Measurements from ENCODE around the gene PEPD.

Gene PEPD

DNA sequence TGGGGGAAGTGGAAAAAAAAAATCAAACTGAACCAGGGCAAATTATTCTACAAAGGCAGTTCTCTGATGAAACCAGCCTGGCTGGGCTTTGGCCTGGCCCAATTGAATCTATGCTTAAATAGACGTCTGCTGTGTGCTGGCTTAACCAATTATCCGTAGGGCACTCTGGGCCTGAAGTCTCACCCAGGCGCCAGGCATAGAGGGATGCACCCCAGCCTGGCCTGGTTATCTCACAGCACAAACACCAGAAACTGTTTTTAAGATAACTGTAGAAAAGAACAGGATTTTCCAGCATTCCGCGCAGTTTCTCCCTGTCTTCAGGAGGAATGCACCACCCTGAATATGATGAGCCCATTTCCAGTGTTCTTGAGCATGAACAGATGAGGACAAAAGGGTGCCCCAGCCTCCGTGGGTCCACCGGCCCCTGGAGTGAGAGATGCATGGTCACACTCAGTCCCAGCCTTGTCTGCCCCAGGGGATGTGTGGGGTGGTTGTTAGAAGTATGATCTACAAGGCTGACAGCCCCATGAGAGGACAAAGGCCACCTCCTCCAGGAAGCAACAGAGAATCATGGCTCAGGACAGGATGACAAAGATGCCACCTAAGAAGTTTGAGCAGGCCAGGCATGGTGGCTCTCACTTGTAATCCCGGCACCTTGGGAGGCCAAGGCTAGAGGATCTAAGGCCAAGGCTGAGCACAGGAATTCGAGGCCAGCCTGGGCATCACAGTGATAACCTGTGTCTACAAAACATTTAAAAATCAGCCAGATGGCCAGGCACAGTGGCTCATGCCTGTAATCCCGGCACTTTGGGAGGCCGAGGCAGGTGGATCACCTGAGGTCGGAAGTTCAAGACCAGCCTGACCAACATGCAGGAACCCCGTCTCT is 50.2 kb downstream of the PEPD start:
- no peak for DNase-seq

DNA sequence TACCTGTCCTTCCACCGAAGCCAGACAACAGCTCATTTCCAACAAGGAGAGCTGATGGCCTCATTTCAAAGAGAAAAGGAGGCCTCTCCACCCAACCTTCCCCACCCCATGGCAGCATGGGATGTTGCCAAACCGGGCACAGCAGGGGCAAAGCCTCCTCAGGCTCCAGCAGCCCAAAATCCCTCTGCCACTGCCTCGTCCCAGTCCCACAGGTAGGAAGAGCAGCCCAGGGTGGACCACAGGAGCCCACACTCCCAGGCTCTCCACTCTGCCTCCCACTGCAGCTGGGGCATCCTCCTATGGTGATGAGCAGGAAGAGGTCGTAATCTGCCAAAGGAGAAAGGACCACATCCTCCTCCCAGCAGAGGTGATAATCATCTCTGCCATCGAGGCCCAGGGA is 50.9 kb downstream of the PEPD start:
- no peak for DNase-seq

GRCh38 chr19:33470040-33470330 is 51.6 kb downstream of the PEPD start:
- no peak for DNase-seq

GRCh38 chr19:33469171-33470039 is 52.2 kb downstream of the PEPD start:
- no peak for DNase-seq

DNA sequence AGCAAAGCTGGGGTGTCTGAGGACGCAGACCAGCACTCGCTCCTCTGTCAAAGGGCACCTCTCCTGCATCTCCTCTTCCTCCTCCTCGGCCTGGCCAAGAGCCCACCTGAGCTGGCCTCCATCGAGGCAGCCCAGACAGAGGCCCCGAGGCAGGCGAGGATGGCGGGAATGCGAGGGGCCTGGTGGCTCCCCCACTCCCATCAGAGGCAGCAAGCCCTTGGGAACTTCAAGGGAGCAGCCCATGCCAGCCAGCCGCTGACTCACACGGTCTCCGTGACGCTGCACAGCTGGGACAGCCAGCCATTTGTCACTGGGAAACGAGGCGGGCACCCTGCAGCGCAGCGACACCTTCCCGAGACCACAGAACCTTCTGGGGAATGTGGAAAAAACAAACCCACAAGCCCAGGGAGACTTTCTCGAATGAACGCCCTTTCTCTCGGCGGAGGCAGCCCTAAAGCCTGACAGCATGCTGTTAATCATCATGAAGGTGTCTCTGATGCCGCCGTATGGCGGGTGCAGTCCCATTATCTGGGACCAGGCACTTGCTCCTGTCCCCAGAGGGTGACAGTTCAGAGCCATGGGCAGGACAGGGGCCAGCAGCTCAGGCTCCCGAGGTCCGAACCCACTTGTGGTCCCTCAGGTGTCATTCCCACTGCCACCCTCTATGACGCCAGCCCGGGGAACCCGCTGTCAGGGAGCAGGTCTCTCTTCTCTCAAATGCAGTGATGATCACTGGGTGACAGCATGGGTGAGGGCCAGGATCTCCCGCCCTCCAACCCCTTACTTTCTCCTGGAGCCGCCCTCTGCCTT is 53.0 kb downstream of the PEPD start:
- no peak for DNase-seq

GRCh38 chr19:33467851-33468250 is 53.7 kb downstream of the PEPD start:
- no peak for DNase-seq

GRCh38 chr19:33465834-33466233 is 55.8 kb downstream of the PEPD start:
- no peak for DNase-seq

- DNase-seq, result no peak
Observed at GRCh38 chr19:33465371-33465770, 56.2 kb downstream of the PEPD start.

- DNase-seq, result no peak
Observed at GRCh38 chr19:33464733-33465115, 56.9 kb downstream of the PEPD start.

- no peak for DNase-seq
Observed at GRCh38 chr19:33464010-33464732, 57.4 kb downstream of the PEPD start.

DNA sequence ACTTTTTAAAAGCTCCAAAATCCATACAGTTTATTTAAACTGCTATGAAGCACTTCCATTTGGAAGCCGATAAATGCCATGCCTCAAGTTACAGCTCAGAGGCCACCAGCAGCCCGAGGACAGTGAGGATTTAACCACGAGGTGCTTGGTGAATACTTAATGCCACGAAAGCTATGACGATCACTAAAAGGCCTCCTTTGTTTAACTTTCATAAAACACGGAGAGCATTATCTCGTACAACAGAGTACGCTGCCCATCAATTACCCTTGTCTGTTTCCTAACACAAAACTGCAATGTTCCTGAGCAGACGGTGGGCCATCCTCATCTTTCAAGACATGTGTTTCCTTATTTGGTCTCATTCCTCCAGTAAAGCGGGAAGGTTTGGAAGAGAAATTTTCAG is 58.4 kb downstream of the PEPD start:
- DNase-seq, result no peak

GRCh38 chr19:33462112-33462791 is 59.3 kb downstream of the PEPD start:
- no peak for DNase-seq

- no peak for DNase-seq
Observed at GRCh38 chr19:33461256-33462111, 60.1 kb downstream of the PEPD start.

GRCh38 chr19:33460221-33460908 is 61.2 kb downstream of the PEPD start:
- DNase-seq, result no peak

DNA sequence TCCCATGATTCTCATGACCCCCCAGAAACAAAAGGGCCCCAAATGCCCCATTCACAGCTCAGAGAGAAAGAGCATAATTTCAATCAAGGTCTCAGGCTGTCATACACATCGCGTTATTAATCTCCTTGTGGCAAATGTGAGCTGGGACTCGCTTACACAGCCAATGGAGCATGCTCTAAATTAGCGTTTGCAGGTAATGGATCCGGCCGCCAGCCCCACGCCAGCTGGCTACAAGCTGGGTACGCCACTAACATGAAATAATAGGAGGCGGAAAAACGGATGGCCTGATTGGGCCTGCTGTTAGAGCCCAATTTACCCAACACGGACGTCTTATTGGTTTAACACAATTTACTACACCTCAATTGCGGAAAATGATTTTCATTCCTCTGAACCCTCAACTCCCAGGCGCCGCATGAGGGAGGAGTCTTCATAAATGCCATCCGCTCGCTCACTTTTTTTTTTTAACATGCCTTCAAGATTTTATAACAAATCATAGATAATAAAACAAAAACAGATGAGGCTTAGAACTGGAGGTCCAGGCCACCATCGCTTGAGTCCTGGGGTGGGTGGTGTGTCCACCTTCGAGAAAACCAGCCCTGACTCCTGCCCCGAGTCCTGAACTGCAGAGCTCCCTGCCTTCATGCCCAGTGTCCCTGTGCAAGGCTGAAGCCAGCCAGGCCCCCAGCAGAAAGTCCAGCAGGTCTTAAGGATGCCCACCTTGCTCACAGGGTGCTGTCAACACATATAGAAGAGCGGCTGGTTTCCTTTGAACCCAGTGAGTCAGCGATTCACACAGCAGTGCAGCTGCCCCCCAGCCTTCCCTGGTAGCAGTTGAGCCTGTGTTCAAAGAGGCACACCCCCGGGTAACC is 62.1 kb downstream of the PEPD start:
- no peak for DNase-seq

DNA sequence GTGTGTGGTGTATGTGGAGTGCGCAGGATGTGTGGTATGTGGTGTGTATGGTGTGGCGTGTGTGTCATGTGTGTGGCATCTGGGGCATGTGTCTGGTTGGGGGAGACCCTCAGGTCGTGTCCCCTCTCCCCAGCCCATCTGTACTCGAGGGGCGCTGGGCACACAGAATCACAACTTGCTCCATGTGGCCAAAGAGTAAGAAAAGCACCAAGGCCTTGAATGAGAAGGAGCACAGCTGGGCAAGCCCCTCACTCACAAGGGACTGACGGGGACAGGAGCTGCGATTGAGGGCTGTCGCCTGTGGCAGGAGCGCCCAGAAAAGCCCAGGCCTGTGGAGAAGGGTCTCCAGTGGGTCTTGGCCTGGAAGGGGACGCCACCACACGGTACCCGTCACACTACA is 62.8 kb downstream of the PEPD start:
- no peak for DNase-seq

GRCh38 chr19:33458171-33458633 is 63.4 kb downstream of the PEPD start:
- DNase-seq, result no peak

- DNase-seq, result no peak
Observed at GRCh38 chr19:33456845-33457220, 64.8 kb downstream of the PEPD start.
